HEK293 (cell line): ENCODE results near the gene TSHZ2.
A peak's percentile ranks its signal among the peaks of the same experiment; 100 is the strongest.

Experiments used
- EGR2 ChIP-seq: fragments of 450-650 bp; formaldehyde crosslinking; IDR thresholded peaks from 2 replicates; pipeline ENCODE4 v1.5.1; 2016; ENCODE audit warnings: low read depth, missing biosample characterization, missing genetic modification characterization
- KLF10 ChIP-seq: fragments of 450-650 bp; IDR thresholded peaks from 2 replicates; pipeline ENCODE4 v1.5.1; 2018; ENCODE audit warnings: missing biosample characterization, mild to moderate bottlenecking, missing genetic modification characterization
- PATZ1 ChIP-seq: fragments of 450-650 bp; formaldehyde crosslinking; IDR thresholded peaks from 2 replicates; pipeline ENCODE4 v1.5.1; 2016; ENCODE audit warnings: missing biosample characterization, missing genetic modification characterization
- PRDM10 ChIP-seq: fragments of 450-650 bp; formaldehyde crosslinking; IDR thresholded peaks from 2 replicates; pipeline ENCODE4 v1.5.1; 2016; ENCODE audit warnings: missing biosample characterization, missing genetic modification characterization
- PRDM2 ChIP-seq: fragments of 450-650 bp; formaldehyde crosslinking; IDR thresholded peaks from 2 replicates; pipeline ENCODE4 v1.5.1; 2016; ENCODE audit warnings: missing biosample characterization, missing genetic modification characterization, borderline replicate concordance
- ZFHX2 ChIP-seq: fragments of 450-650 bp; formaldehyde crosslinking; conservative IDR thresholded peaks from 2 replicates; pipeline ENCODE4 v1.5.1; 2016; ENCODE audit warnings: missing biosample characterization, missing genetic modification characterization
- ZNF140 ChIP-seq: fragments of 450-650 bp; formaldehyde crosslinking; IDR thresholded peaks from 2 replicates; pipeline ENCODE4 v1.5.1; 2016; ENCODE audit warnings: missing biosample characterization, missing genetic modification characterization
- ZNF548 ChIP-seq: fragments of 450-650 bp; formaldehyde crosslinking; IDR thresholded peaks from 2 replicates; pipeline ENCODE4 v1.5.1; 2016; ENCODE audit warnings: missing biosample characterization, missing genetic modification characterization
- ZXDB ChIP-seq: fragments of 450-650 bp; formaldehyde crosslinking; IDR thresholded peaks from 2 replicates; pipeline ENCODE4 v1.5.1; 2016; ENCODE audit warnings: missing biosample characterization, missing genetic modification characterization
- TF ChIP-seq, protein P1 (sequence below): fragments of 450-650 bp; formaldehyde crosslinking; IDR thresholded peaks from 2 replicates; pipeline ENCODE4 v1.5.1; 2017; ENCODE audit warnings: missing biosample characterization, missing genetic modification characterization
- TF ChIP-seq, protein P2 (sequence below): fragments of 450-650 bp; formaldehyde crosslinking; IDR thresholded peaks from 2 replicates; pipeline ENCODE4 v1.5.1; 2017; ENCODE audit warnings: missing biosample characterization, missing genetic modification characterization
- TF ChIP-seq, protein P3 (sequence below): fragments of 450-650 bp; formaldehyde crosslinking; IDR thresholded peaks from 2 replicates; pipeline ENCODE4 v1.5.1; 2016; ENCODE audit warnings: missing biosample characterization, missing genetic modification characterization

The TSHZ2 gene

DNA sequence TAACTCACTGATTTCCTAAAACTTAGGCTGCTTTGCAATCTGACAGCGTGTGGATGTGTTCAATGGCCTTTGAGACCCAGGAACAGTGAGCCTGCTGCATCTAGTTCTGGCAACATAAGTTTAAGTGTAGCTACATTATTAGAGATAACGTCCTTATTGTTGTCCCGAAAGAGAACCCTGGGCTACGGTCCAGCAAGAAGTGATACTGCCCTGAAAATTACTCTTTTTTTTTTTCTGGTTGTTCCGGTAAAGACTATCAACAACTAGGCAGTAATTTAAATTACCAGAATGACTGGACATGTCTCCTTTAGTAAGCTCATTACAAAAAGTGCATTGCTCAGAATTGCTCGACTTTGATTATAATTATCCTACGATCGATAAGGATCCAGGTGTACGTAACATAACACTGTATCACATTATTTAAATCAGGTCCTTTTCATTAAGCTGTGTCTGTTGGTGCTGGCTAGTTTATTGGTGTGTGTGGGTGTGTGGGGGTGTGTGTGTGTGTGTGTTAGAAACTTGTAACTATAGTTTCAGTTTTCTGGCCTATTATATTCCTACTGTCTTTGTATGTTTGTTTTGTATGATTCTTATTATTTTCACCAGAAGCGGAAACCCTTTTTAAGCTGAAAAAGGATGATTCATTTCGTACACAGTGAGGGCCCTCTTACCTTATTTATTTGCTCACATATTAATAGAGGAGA is 3.0 kb downstream of the TSHZ2 start (continued):
- TF ChIP-seq PRDM10 (tag by site-specific recombination) (peak; percentile 65), PATZ1 (tag by site-specific recombination) (0 out of 2 replicates have a peak, but pooled peaks have one; percentile 25), ZNF548 (tag by site-specific recombination) (no peak), ZFHX2 (tag by site-specific recombination) (peak; percentile 97), EGR2 (tag by site-specific recombination) (peak; percentile 98), KLF10 (tag by site-specific recombination) (peak; percentile 49; the same call in 1 of the 2 replicates), ZNF140 (no peak), PRDM2 (no peak), ZXDB (tag by site-specific recombination) (peak; percentile 38; the same call in 1 of the 2 replicates)
- TF ChIP-seq, protein P1, sequence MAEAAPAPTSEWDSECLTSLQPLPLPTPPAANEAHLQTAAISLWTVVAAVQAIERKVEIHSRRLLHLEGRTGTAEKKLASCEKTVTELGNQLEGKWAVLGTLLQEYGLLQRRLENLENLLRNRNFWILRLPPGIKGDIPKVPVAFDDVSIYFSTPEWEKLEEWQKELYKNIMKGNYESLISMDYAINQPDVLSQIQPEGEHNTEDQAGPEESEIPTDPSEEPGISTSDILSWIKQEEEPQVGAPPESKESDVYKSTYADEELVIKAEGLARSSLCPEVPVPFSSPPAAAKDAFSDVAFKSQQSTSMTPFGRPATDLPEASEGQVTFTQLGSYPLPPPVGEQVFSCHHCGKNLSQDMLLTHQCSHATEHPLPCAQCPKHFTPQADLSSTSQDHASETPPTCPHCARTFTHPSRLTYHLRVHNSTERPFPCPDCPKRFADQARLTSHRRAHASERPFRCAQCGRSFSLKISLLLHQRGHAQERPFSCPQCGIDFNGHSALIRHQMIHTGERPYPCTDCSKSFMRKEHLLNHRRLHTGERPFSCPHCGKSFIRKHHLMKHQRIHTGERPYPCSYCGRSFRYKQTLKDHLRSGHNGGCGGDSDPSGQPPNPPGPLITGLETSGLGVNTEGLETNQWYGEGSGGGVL: peak; percentile 21; the same call in 1 of the 2 replicates
- TF ChIP-seq, protein P2, sequence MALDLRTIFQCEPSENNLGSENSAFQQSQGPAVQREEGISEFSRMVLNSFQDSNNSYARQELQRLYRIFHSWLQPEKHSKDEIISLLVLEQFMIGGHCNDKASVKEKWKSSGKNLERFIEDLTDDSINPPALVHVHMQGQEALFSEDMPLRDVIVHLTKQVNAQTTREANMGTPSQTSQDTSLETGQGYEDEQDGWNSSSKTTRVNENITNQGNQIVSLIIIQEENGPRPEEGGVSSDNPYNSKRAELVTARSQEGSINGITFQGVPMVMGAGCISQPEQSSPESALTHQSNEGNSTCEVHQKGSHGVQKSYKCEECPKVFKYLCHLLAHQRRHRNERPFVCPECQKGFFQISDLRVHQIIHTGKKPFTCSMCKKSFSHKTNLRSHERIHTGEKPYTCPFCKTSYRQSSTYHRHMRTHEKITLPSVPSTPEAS (tag by site-specific recombination): peak; percentile 24; the same call in 1 of the 2 replicates
- TF ChIP-seq, protein P3, sequence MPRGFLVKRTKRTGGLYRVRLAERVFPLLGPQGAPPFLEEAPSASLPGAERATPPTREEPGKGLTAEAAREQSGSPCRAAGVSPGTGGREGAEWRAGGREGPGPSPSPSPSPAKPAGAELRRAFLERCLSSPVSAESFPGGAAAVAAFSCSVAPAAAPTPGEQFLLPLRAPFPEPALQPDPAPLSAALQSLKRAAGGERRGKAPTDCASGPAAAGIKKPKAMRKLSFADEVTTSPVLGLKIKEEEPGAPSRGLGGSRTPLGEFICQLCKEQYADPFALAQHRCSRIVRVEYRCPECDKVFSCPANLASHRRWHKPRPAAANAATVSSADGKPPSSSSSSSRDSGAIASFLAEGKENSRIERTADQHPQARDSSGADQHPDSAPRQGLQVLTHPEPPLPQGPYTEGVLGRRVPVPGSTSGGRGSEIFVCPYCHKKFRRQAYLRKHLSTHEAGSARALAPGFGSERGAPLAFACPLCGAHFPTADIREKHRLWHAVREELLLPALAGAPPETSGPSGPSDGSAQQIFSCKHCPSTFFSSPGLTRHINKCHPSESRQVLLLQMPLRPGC (tag by site-specific recombination): 0 out of 2 replicates have a peak, but pooled peaks have one; percentile 28
